Adrenal gland (tissue), 12 donors: Measurements from ENCODE around the gene KIF1A. TPM values are rescaled to one million over a fixed set of nuclear protein-coding genes. Genes with fewer than 3 reads are reported as not detected.
"Not testable (repeated sequence)": the region's sequence is repeated elsewhere in the genome, so short reads cannot be mapped to it uniquely, and the experiment has no call there.

Experiments used
- DNase-seq, 7 donors: peaks; one replicate each; pipeline ENCODE4 v3.0.0-alpha.2; 2019 to 2020
- H3K27ac ChIP-seq, 5 donors: fragments of 200-600 bp; sonication (generic) in 4 of 5; 1 replicate in 3 of 5; 2 replicates in 2 of 5; pipeline versions ENCODE4 v1.5.1 to v1.8.0; 2016 to 2020; ENCODE audit warnings: mild to moderate bottlenecking in 1 of 5
- H3K27me3 ChIP-seq: fragments of 200-600 bp; 2 replicates; pipeline ENCODE4 v1.8.0; 2021
- H3K36me3 ChIP-seq, 2 donors: fragments of 200-600 bp; replicated peaks in 1 of 2; 1 replicate in 1 of 2; 2 replicates in 1 of 2; pipeline versions ENCODE4 v1.5.1 to v1.8.0; 2018 to 2022
- H3K4me1 ChIP-seq, 2 donors: fragments of 200-600 bp; replicated peaks in 1 of 2; 1 replicate in 1 of 2; 2 replicates in 1 of 2; pipeline versions ENCODE4 v1.5.1 to v1.8.0; 2018 to 2021
- H3K4me3 ChIP-seq, 4 donors: fragments of 200-600 bp; sonication (generic) in 3 of 4; one replicate each; pipeline ENCODE4 v1.5.1; 2016 to 2018
- H3K9me3 ChIP-seq, 3 donors: fragments of 200-600 bp; sonication (generic) in 1 of 3; replicated peaks in 1 of 3; 1 replicate in 2 of 3; 2 replicates in 1 of 3; pipeline versions ENCODE4 v1.5.1 to v1.8.0; 2016 to 2021
- CTCF ChIP-seq, 6 experiments: fragments of 450-650 bp in 4 of 6; fragments of 200-600 bp in 2 of 6; sonication (generic) in 1 of 6; IDR thresholded peaks; 1 replicate in 5 of 6; 2 replicates in 1 of 6; pipeline versions ENCODE4 v1.5.1 to v1.8.0; 2016 to 2021; ENCODE audit warnings: antibody characterized with exemption in 6 of 6, mild to moderate bottlenecking in 2 of 6, moderate library complexity in 1 of 6
- POLR2A ChIP-seq, 2 donors: fragments of 450-650 bp; IDR thresholded peaks; one replicate each; pipeline ENCODE4 v1.6.1; 2017; ENCODE audit warnings: antibody characterized with exemption in 2 of 2, mild to moderate bottlenecking in 2 of 2, moderate library complexity in 1 of 2
- WGBS, 4 donors: extraction: QIAGEN DNeasy Blood & Tissue Kit in 2 of 4; methylation state at CpG; one replicate each; pipeline versions ENCODE4 v1.1.5 to v1.1.7; 2013 to 2017; 5-methylcytosine and 5-hydroxymethylcytosine counted together
- intact Hi-C, 2 donors: fragments of 100-400 bp; cut with DNase I; formaldehyde crosslinking; loops; one replicate each; pipeline versions ENCODE4 v1.14.1 to v1.15.0; 2022 to 2023
- polyA plus RNA-seq, 3 donors: library from polyadenylated mRNA; stranded (reverse); fragments of 200-250 nt in 2 of 3; fragments of 350-450 nt in 1 of 3; fragmentation: Illumina TruSeq in 1 of 3; extraction: RNeasy Lipid Tissue Mini Kit (QIAGEN cat#74804) in 1 of 3; gene quantifications; one replicate each; pipeline ENCODE4 v1.2.3, GENCODE V29; 2013 to 2014
- total RNA-seq, 9 donors: library from RNA; depleted of rRNA in 4 of 9; stranded (reverse); fragments of >200 nt in 4 of 9; fragments of 120-200 nt in 1 of 9; fragmentation: NEBNext Ultra II Directional in 1 of 9; extraction: Animal tissue kit (Norgen Biotek cat#: 25700) in 1 of 9; gene quantifications; one replicate each; pipeline versions ENCODE4 v1.1.0 to v1.2.4, GENCODE V29; 2013 to 2023
- donor health status: healthy with polysubstance abuse.
- donor health status: Bipolar disorder and iron deficiency.
- donor health status: DM: yes; HTN: yes; CAD: no.
- donor health status: DM: no; HTN: no; CAD: no.
- donor health status: DM: no; HTN: no; CAD: no.
- donor health status: DM: yes; HTN: yes; CAD: no.

Gene KIF1A
- total and polyA plus RNA-seq, 12 donors: 0.35 to 106 (median 11.5) TPM

GRCh38 chr2:240682431-240683224 lies 137.4 kb downstream of the KIF1A start, which contains the start of gene AQP12B:
Gene AQP12B, minus strand, starts transcription at chr2:240682885. Its CDS starts 48 bp downstream, at chr2:240682837.
- H3K9me3 ChIP-seq, H3K4me1 ChIP-seq, DNase-seq, H3K27me3 ChIP-seq, intact Hi-C loops, H3K4me3 ChIP-seq, H3K36me3 ChIP-seq, H3K27ac ChIP-seq: not testable (repeated sequence)
- 76 to 96% (median 84%) methylated on average over 12 to 34 of the region's 37 CpGs for WGBS, 4 donors

DNA sequence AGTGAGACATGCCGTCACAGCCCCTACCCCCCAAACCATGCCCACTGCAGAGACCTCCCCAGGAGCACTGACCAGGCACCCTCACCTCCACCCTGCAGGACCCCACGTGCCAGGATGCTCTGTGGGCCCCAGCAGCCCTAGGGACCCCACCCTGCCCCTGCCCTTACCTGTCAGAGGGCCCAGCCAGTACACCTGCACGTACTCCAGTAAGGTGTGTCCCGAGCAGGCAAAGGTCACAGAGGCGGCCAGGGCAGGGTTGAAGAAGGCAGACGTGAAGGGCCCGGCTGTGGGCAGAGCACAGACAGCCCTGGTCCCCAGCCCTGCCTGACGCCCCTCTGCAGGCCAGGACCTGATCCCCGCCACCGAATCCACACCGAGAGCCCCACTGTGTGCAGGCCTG lies 139.8 kb downstream of the KIF1A start:
- H3K9me3 ChIP-seq, H3K4me3 ChIP-seq, H3K27me3 ChIP-seq, H3K4me1 ChIP-seq, DNase-seq, H3K27ac ChIP-seq, intact Hi-C loops, H3K36me3 ChIP-seq: not testable (repeated sequence)
- WGBS, 4 donors: 24 to 71% (median 30%) methylated on average over 1 to 2 of the region's 11 CpGs; no CpG with 5 or more reads in 1 of the 4 donors

GRCh38 chr2:240678909-240679308 lies 141.1 kb downstream of the KIF1A start:
- WGBS, 4 donors: no CpG with 5 or more reads among the region's 19 CpGs

DNA sequence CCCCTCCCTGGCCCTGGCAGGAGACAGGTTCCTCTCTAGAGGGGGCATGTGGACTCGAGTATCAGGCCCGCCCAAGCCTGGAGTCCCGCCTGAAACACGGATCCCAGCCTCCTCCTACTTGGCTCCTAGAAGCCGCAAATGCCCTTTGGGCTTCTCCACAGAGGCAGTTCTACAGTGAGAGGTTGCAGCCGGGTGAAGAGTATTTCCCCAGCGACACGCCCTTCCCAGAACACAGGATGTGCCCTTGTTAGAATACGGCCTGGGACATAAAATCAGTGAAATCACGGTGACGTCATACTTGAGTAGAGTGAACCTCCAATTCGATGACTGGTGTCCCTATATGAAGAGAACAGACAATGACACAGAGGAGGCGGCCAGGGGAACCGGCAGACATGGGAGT lies 142.0 kb downstream of the KIF1A start:
- 70 to 80% (median 75%) methylated on average over 1 to 6 of the region's 14 CpGs; no CpG with 5 or more reads in 1 of the 4 donors for WGBS, 4 donors
- H3K9me3 ChIP-seq, H3K4me1 ChIP-seq, H3K36me3 ChIP-seq, intact Hi-C loops, H3K27me3 ChIP-seq, H3K4me3 ChIP-seq, DNase-seq, H3K27ac ChIP-seq: not testable (repeated sequence)

More at GRCh38 chr2:240678909-240679308, 141.1 kb downstream of the KIF1A start:
- H3K4me1 ChIP-seq, DNase-seq, H3K36me3 ChIP-seq, H3K9me3 ChIP-seq, H3K4me3 ChIP-seq, intact Hi-C loops, H3K27me3 ChIP-seq, H3K27ac ChIP-seq: not testable (repeated sequence)

DNA sequence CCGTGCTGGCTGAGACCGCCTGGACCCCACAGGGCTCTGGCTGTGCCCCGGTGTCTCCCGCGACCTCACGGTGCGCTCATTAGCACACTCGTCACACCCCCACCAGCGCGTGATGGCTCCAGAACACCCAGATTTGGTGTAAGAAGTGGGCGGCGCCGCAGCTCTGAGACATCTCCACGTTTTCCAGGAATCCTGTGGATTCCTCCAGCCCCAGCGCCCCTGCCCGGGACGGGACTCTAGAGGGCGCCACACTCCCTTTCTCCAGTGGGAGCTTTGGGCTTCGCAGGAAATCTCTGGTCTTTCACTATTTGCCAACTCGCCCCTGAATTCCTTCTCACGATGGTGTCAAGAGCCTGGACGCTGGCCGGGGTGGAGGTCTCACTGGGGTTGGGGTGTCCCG lies 144.7 kb downstream of the KIF1A start:
- H3K36me3 ChIP-seq, intact Hi-C loops, H3K4me3 ChIP-seq, H3K27ac ChIP-seq, DNase-seq, H3K4me1 ChIP-seq, H3K9me3 ChIP-seq: not testable (repeated sequence)
- WGBS, 4 donors: no CpG with 5 or more reads among the region's 24 CpGs
- peaks cover 11% of the 10 kb centered on the region for H3K27me3 ChIP-seq

GRCh38 chr2:240674461-240675184 lies 145.4 kb downstream of the KIF1A start:
- DNase-seq, intact Hi-C loops, H3K4me1 ChIP-seq, H3K36me3 ChIP-seq, H3K4me3 ChIP-seq, H3K9me3 ChIP-seq, H3K27ac ChIP-seq: not testable (repeated sequence)
- H3K27me3 ChIP-seq: peaks cover 11% of the 10 kb centered on the region
- WGBS, 4 donors: 30 to 40% (median 36%) methylated on average over 5 to 12 of the region's 16 CpGs

GRCh38 chr2:240672701-240673190 lies 147.3 kb downstream of the KIF1A start:
- TF ChIP-seq POLR2A (IDR thresholded peaks at IDR 0.05) (no peak), CTCF (IDR thresholded peaks at IDR 0.05) (no peak)
- no peak for DNase-seq
- WGBS, 4 donors: 5 to 9% (median 7%) methylated on average over 26 to 55 of the region's 55 CpGs; no CpG with 5 or more reads in 1 of the 4 donors
- no peaks in the 10 kb centered on the region for H3K36me3 ChIP-seq
- H3K27me3 ChIP-seq: peaks cover 11% of the 10 kb centered on the region
- no peaks in the 10 kb centered on the region for H3K4me1 ChIP-seq
- intact Hi-C loops: no loop called here
- no peak overlapping the region for H3K27ac ChIP-seq
- H3K4me3 ChIP-seq: no peak overlapping the region
- H3K9me3 ChIP-seq: no peaks in the 10 kb centered on the region
